Vagina (tissue), 2 donors: ENCODE results near the gene CYSLTR2.

Experiments
- CTCF ChIP-seq, 3 experiments: fragments of 450-650 bp in 2 of 3; fragments of 200-600 bp in 1 of 3; sonication (generic) in 1 of 3; IDR thresholded peaks; one replicate each; pipeline ENCODE4 v1.5.1; 2017 to 2019; ENCODE audit warnings: antibody characterized with exemption in 3 of 3, mild to moderate bottlenecking in 2 of 3, moderate library complexity in 2 of 3
- POLR2A ChIP-seq, 2 donors: fragments of 450-650 bp; IDR thresholded peaks; one replicate each; pipeline ENCODE4 v1.6.1; 2017; ENCODE audit warnings: antibody characterized with exemption in 2 of 2, mild to moderate bottlenecking in 2 of 2, moderate library complexity in 2 of 2

- TF ChIP-seq CTCF (IDR thresholded peaks at IDR 0.05) (no peak), POLR2A (IDR thresholded peaks at IDR 0.05) (no peak)
Measured at GRCh38 chr13:48733739-48734335, 80.1 kb downstream of the CYSLTR2 start.
